ENCODE measurements around the gene FGF9.

DNA sequence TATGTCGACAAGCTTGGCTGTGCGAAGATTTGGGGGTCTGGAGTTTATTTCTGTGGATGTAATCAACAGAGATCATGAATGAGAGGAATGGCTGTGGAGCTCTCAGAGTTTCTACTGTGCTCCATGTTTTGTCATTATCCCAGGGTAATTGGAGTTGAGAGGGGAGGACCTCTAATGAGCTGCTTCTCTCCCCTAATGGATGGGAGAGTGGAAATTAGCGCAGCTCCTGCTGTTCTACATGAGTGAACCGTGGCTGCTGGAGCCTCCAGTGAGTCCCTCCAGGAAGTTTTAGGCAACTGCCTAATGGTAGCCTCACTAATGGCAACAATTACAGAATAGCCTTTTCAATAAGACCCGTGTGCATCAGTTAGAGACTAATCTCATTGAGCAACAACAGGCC, 31.3 kb upstream of the FGF9 start:
- TF ChIP-seq SRF (IDR thresholded peaks at IDR 0.05; ENCODE audit: low read depth in 2 of 2, low read length in 2 of 2) = no peak
- TF ChIP-seq FOXK2 (IDR thresholded peaks at IDR 0.05) = no peak
- no peak for TF ChIP-seq RELA (IDR thresholded peaks at IDR 0.05; ENCODE audit: borderline replicate concordance, partially characterized antibody)
- TF ChIP-seq EZH2 (IDR thresholded peaks at IDR 0.05; ENCODE audit: borderline replicate concordance, control insufficient read depth, low read depth, low read length) = no peak
- no peak for TF ChIP-seq HCFC1 (IDR thresholded peaks at IDR 0.05; ENCODE audit: low read length)
- TF ChIP-seq, protein P1, sequence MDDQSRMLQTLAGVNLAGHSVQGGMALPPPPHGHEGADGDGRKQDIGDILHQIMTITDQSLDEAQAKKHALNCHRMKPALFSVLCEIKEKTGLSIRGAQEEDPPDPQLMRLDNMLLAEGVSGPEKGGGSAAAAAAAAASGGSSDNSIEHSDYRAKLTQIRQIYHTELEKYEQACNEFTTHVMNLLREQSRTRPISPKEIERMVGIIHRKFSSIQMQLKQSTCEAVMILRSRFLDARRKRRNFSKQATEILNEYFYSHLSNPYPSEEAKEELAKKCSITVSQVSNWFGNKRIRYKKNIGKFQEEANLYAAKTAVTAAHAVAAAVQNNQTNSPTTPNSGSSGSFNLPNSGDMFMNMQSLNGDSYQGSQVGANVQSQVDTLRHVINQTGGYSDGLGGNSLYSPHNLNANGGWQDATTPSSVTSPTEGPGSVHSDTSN (IDR thresholded peaks at IDR 0.05; ENCODE audit: insufficient replicate concordance, low read depth, low read length) = no peak
- TF ChIP-seq NR2C1 (IDR thresholded peaks at IDR 0.05) = no peak
- no peak for TF ChIP-seq CBFB (IDR thresholded peaks at IDR 0.05; ENCODE audit: low read depth)
- no peak for TF ChIP-seq SMC3 (IDR thresholded peaks at IDR 0.05; ENCODE audit: borderline replicate concordance, low read length)
- TF ChIP-seq, protein P2, sequence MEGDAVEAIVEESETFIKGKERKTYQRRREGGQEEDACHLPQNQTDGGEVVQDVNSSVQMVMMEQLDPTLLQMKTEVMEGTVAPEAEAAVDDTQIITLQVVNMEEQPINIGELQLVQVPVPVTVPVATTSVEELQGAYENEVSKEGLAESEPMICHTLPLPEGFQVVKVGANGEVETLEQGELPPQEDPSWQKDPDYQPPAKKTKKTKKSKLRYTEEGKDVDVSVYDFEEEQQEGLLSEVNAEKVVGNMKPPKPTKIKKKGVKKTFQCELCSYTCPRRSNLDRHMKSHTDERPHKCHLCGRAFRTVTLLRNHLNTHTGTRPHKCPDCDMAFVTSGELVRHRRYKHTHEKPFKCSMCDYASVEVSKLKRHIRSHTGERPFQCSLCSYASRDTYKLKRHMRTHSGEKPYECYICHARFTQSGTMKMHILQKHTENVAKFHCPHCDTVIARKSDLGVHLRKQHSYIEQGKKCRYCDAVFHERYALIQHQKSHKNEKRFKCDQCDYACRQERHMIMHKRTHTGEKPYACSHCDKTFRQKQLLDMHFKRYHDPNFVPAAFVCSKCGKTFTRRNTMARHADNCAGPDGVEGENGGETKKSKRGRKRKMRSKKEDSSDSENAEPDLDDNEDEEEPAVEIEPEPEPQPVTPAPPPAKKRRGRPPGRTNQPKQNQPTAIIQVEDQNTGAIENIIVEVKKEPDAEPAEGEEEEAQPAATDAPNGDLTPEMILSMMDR (IDR thresholded peaks at IDR 0.05 in 2 of 3, conservative IDR thresholded peaks at IDR 0.05 in 1 of 3; ENCODE audit: control insufficient read depth in 2 of 3, extremely low read depth in 1 of 3, insufficient read depth in 1 of 3, low read depth in 3 of 3, low read length in 3 of 3) = no peak
- no peak for TF ChIP-seq SIN3A (IDR thresholded peaks at IDR 0.05; ENCODE audit: low read depth, low read length)
- TF ChIP-seq MXI1 (IDR thresholded peaks at IDR 0.05; ENCODE audit: low read depth, low read length) = no peak
- no peak for TF ChIP-seq NFYB (IDR thresholded peaks at IDR 0.05; ENCODE audit: insufficient read depth, low read depth, low read length)

Measured in GM12878 (cell line).